Measurements from ENCODE around the gene SHB.

- TF ChIP-seq POLR2A (IDR thresholded peaks at IDR 0.05) = no peak
- TF ChIP-seq CTCF (IDR thresholded peaks at IDR 0.05) = no peak
These were observed 59.0 kb downstream of the SHB start for GRCh38 chr9:38009990-38010389.

Measured in thyroid gland (tissue), 4 donors.